IMR-90 (cell line): ENCODE data around the gene KNG1. TPM values are rescaled to one million over a fixed set of nuclear protein-coding genes. Genes with fewer than 3 reads are reported as not detected.
A peak's percentile ranks its signal among the peaks of the same experiment; 100 is the strongest.

Source experiments
- ATAC-seq: fragments of 200-7000 bp; cut with Tn5 transposase; 2 replicates; pipeline ENCODE4 v1.9.1; 2020; ENCODE audit warnings: low read depth, mild to moderate bottlenecking, moderate library complexity
- BruUV-seq: library from RNA; stranded (reverse); fragments of 400-500 nt; replicated peaks from 2 replicates; lab custom pipeline; 2021; lab: Mats Ljungman, UMichigan
- CTCF ChIA-PET: fragments of 300-600 bp; formaldehyde crosslinking; extraction: SDS; loops from one replicate; lab custom pipeline; 2021; ENCODE audit warnings: antibody characterized with exemption; lab: Yijun Ruan, JAX
- POLR2A ChIA-PET: fragments of 300-600 bp; sonication (Branson Sonifier 250); formaldehyde crosslinking; loops from one replicate; lab custom pipeline; 2022; ENCODE audit warnings: antibody characterized with exemption; ENCODE audit not compliant: unreplicated experiment; lab: Charles Lee
- DNase-seq: peaks from one replicate; pipeline ENCODE4 v3.0.0; 2013
- H2AFZ ChIP-seq: replicated peaks from 2 replicates; pipeline ENCODE3; 2013; ENCODE audit warnings: low read length, mild to moderate bottlenecking; ENCODE audit not compliant: poor library complexity
- H2AK5ac ChIP-seq: 2 replicates; pipeline ENCODE4 v1.6.1; 2013; ENCODE audit warnings: low read depth, low read length, inconsistent platforms
- H2AK9ac ChIP-seq: replicated peaks from 2 replicates; pipeline ENCODE3; 2013; ENCODE audit warnings: mild to moderate bottlenecking, low read depth, low read length, moderate library complexity; ENCODE audit not compliant: poor library complexity
- H2BK120ac ChIP-seq: 2 replicates; pipeline ENCODE4 v1.6.1; 2013; ENCODE audit warnings: low read depth, low read length, inconsistent platforms
- H2BK15ac ChIP-seq: 3 replicates; pipeline ENCODE4 v1.6.1; 2013; ENCODE audit warnings: low read depth, low read length, inconsistent platforms
- H2BK20ac ChIP-seq: 2 replicates; pipeline ENCODE4 v1.6.1; 2013; ENCODE audit warnings: low read depth, mild to moderate bottlenecking, inconsistent platforms, low read length, moderate library complexity
- H2BK5ac ChIP-seq: 2 replicates; pipeline ENCODE4 v1.6.1; 2013; ENCODE audit warnings: mild to moderate bottlenecking, low read depth, low read length, inconsistent platforms; ENCODE audit not compliant: poor library complexity, severe bottlenecking
- H3K14ac ChIP-seq: replicated peaks from 2 replicates; pipeline ENCODE4 v1.6.1; 2013; ENCODE audit warnings: low read depth, low read length, inconsistent platforms
- H3K18ac ChIP-seq: 2 replicates; pipeline ENCODE4 v1.6.1; 2013; ENCODE audit warnings: low read depth, low read length, control low read depth
- H3K23ac ChIP-seq: 2 replicates; pipeline ENCODE4 v1.6.1; 2013; ENCODE audit warnings: low read depth, low read length, inconsistent platforms
- H3K27ac ChIP-seq: 2 replicates; pipeline ENCODE4 v1.5.1; 2013; ENCODE audit warnings: mild to moderate bottlenecking, control low read depth, low read length; ENCODE audit not compliant: insufficient read depth
- H3K27me3 ChIP-seq: 2 replicates; pipeline ENCODE4 v1.6.1; 2013; ENCODE audit warnings: low read length; ENCODE audit not compliant: control insufficient read depth, insufficient read depth
- H3K36me3 ChIP-seq: 2 replicates; pipeline ENCODE4 v1.6.1; 2013; ENCODE audit warnings: low read length, mixed read lengths; ENCODE audit not compliant: control insufficient read depth, insufficient read depth
- H3K4ac ChIP-seq: 2 replicates; pipeline ENCODE4 v1.6.1; 2013; ENCODE audit warnings: low read depth, low read length, inconsistent platforms
- H3K4me1 ChIP-seq: 2 replicates; pipeline ENCODE4 v1.6.1; 2013; ENCODE audit warnings: low read length, mixed read lengths; ENCODE audit not compliant: control insufficient read depth, insufficient read depth
- H3K4me2 ChIP-seq: 2 replicates; pipeline ENCODE4 v1.6.1; 2013; ENCODE audit warnings: low read depth, mild to moderate bottlenecking, control low read depth, low read length, moderate library complexity
- H3K4me3 ChIP-seq: 2 replicates; pipeline ENCODE4 v1.5.1; 2013; ENCODE audit warnings: low read depth, mild to moderate bottlenecking, control low read depth, low read length, moderate library complexity; ENCODE audit not compliant: insufficient read depth
- H3K56ac ChIP-seq: 2 replicates; pipeline ENCODE4 v1.6.1; 2013; ENCODE audit warnings: low read length, inconsistent platforms; ENCODE audit not compliant: insufficient read depth; ENCODE audit errors: extremely low read depth
- H3K79me1 ChIP-seq, 2 experiments: 2 replicates each; pipeline ENCODE4 v1.6.1; 2013; ENCODE audit warnings: low read length in 2 of 2, inconsistent platforms in 1 of 2, low read depth in 1 of 2
- H3K9ac ChIP-seq: 2 replicates; pipeline ENCODE4 v1.6.1; 2013; ENCODE audit warnings: low read depth, low read length, control low read depth
- H3K9me1 ChIP-seq: 2 replicates; pipeline ENCODE4 v1.6.1; 2013; ENCODE audit warnings: low read length, inconsistent platforms; ENCODE audit not compliant: insufficient read depth
- H3K9me3 ChIP-seq: 2 replicates; pipeline ENCODE4 v1.6.1; 2013; ENCODE audit warnings: low read length; ENCODE audit not compliant: control insufficient read depth, insufficient read depth
- H4K20me1 ChIP-seq: 2 replicates; pipeline ENCODE4 v1.6.1; 2013; ENCODE audit warnings: low read length, inconsistent platforms; ENCODE audit not compliant: insufficient read depth
- H4K5ac ChIP-seq: 2 replicates; pipeline ENCODE4 v1.6.1; 2013; ENCODE audit warnings: mild to moderate bottlenecking, low read depth, low read length, control low read depth
- H4K8ac ChIP-seq, 2 experiments: 2 replicates each; pipeline ENCODE4 v1.6.1; 2013; ENCODE audit warnings: low read depth in 2 of 2, low read length in 2 of 2, control low read depth in 1 of 2, inconsistent platforms in 1 of 2
- H4K91ac ChIP-seq: 2 replicates; pipeline ENCODE4 v1.6.1; 2013; ENCODE audit warnings: low read depth, low read length, inconsistent platforms; ENCODE audit not compliant: insufficient read depth
- BHLHE40 ChIP-seq: fragments of 150-350 bp; IDR thresholded peaks from 2 replicates; pipeline ENCODE4 v1.6.1; 2016; ENCODE audit warnings: mild to moderate bottlenecking, low read depth, low read length
- CEBPB ChIP-seq: IDR thresholded peaks from 2 replicates; pipeline ENCODE4 v1.6.1; 2012; ENCODE audit warnings: low read depth, low read length, improper control_type of control experiment
- CHD1 ChIP-seq: IDR thresholded peaks from 2 replicates; pipeline ENCODE4 v1.6.1; 2012; ENCODE audit warnings: low read depth, low read length, improper control_type of control experiment
- CTCF ChIP-seq: conservative IDR thresholded peaks from 2 replicates; pipeline ENCODE4 v1.5.1; 2012; ENCODE audit warnings: mild to moderate bottlenecking, low read depth, low read length, improper control_type of control experiment
- FOS ChIP-seq: fragments of 150-350 bp; IDR thresholded peaks from 2 replicates; pipeline ENCODE4 v1.6.1; 2016; ENCODE audit warnings: low read depth, low read length
- MAFK ChIP-seq: IDR thresholded peaks from 2 replicates; pipeline ENCODE4 v1.6.1; 2012; ENCODE audit warnings: low read depth, low read length, improper control_type of control experiment
- MAZ ChIP-seq: IDR thresholded peaks from 2 replicates; pipeline ENCODE4 v1.6.1; 2012; ENCODE audit warnings: low read depth, mild to moderate bottlenecking, low read length, improper control_type of control experiment, moderate library complexity, borderline replicate concordance
- MXI1 ChIP-seq: IDR thresholded peaks from 2 replicates; pipeline ENCODE4 v1.6.1; 2012; ENCODE audit warnings: low read depth, mild to moderate bottlenecking, low read length, moderate library complexity, borderline replicate concordance
- NFE2L2 ChIP-seq: fragments of 150-350 bp; IDR thresholded peaks from 2 replicates; pipeline ENCODE4 v1.6.1; 2016; ENCODE audit warnings: low read depth, mild to moderate bottlenecking, low read length
- POLR2A ChIP-seq: IDR thresholded peaks from 2 replicates; pipeline ENCODE4 v1.6.1; 2012; ENCODE audit warnings: mild to moderate bottlenecking, low read depth, low read length
- RAD21 ChIP-seq: IDR thresholded peaks from 2 replicates; pipeline ENCODE4 v1.6.1; 2012; ENCODE audit warnings: low read length, improper control_type of control experiment
- RCOR1 ChIP-seq: IDR thresholded peaks from 2 replicates; pipeline ENCODE4 v1.6.1; 2012; ENCODE audit warnings: mild to moderate bottlenecking, low read length, improper control_type of control experiment; ENCODE audit not compliant: insufficient replicate concordance
- RFX5 ChIP-seq: IDR thresholded peaks from 2 replicates; pipeline ENCODE4 v1.8.0; 2012; ENCODE audit warnings: low read depth, mild to moderate bottlenecking, low read length, moderate library complexity
- SMC3 ChIP-seq: fragments of 150-350 bp; IDR thresholded peaks from 2 replicates; pipeline ENCODE4 v1.6.1; 2016; ENCODE audit warnings: low read depth, mild to moderate bottlenecking, antibody characterized with exemption, low read length, moderate library complexity
- WGBS, 2 experiments: methylation state at CpG; one replicate each; pipeline versions ENCODE4 v1.1.5 to v1.1.7; 2013; ENCODE audit warnings: missing lambda C conversion rate in 2 of 2; ENCODE audit not compliant: insufficient read length in 1 of 2; ENCODE audit errors: extremely low coverage in 2 of 2; 5-methylcytosine and 5-hydroxymethylcytosine counted together
- dilution Hi-C: fragments of 300-500 bp; cut with HindIII; formaldehyde crosslinking; loops from one replicate; pipeline ENCODE4 v1.14.3; 2018; ENCODE audit warnings: low sequenced_read_pairs; ENCODE audit not compliant: unreplicated experiment
- in situ Hi-C: fragments of 300-500 bp; cut with MboI; formaldehyde crosslinking; loops from 3 replicates; pipeline ENCODE4 v1.14.3; 2019; ENCODE audit warnings: low sequenced_read_pairs, inconsistent platforms, mixed read lengths
- intact Hi-C: fragments of 100-400 bp; cut with micrococcal nuclease; formaldehyde crosslinking; loops from 2 replicates; pipeline ENCODE4 v1.10.0; 2022
- polyA plus RNA-seq, 3 experiments: library from polyadenylated mRNA; depleted of rRNA; stranded (reverse); fragments of >200 nt; gene quantifications; 2 replicates each; pipeline ENCODE4 v1.2.3, GENCODE V29; 2012; ENCODE audit warnings: low replicate concordance in 1 of 3
- total RNA-seq: library from RNA; depleted of rRNA; stranded (reverse); fragments of >200 nt; gene quantifications from 2 replicates; pipeline ENCODE4 v1.2.3, GENCODE V29; 2012
- TF ChIP-seq, protein P1 (sequence below): fragments of 150-350 bp; IDR thresholded peaks from 2 replicates; pipeline ENCODE4 v1.6.1; 2016; ENCODE audit warnings: low read depth, mild to moderate bottlenecking, low read length, moderate library complexity, borderline replicate concordance
- TF ChIP-seq, protein P2 (sequence below): fragments of 150-350 bp; IDR thresholded peaks from 2 replicates; pipeline ENCODE4 v1.6.1; 2017; ENCODE audit warnings: mild to moderate bottlenecking, antibody characterized with exemption, low read length, low read depth

The KNG1 gene
- total and polyA plus RNA-seq, 2 of the 4 experiments (the other 2 are of a cell fraction), result not detected

GRCh38 chr3:186746008-186746407 lies 28.8 kb downstream of the KNG1 start:
- peak overlapping the region; percentile 3 for H2BK5ac ChIP-seq
- H3K27ac ChIP-seq, result no peak overlapping the region
- H3K56ac ChIP-seq, result peak overlapping the region; percentile 20; the same call in 1 of the 2 replicates
- POLR2A ChIA-PET, result no interaction called here
- peaks cover 3% of the 10 kb centered on the region; the same call in 1 of the 2 replicates for H3K4me1 ChIP-seq
- ATAC-seq (peak; percentile 87), DNase-seq (peak; percentile 67)
- H3K79me1 ChIP-seq, result no peaks in the 10 kb centered on the region
- H2AFZ ChIP-seq, result peak overlapping the region; percentile 81
- H3K4ac ChIP-seq, result peak overlapping the region; percentile 12; the same call in 1 of the 2 replicates
- no peak overlapping the region for H2BK15ac ChIP-seq
- H2BK20ac ChIP-seq, result peak overlapping the region; percentile 6; the same call in 1 of the 2 replicates
- CTCF ChIA-PET, result no interaction called here
- peak overlapping the region in 1 of 2 experiments; percentile 80; a peak in 3 of 4 replicates for H4K8ac ChIP-seq
- no peak overlapping the region for H3K4me2 ChIP-seq
- no peaks in the 10 kb centered on the region; the same call in 1 of the 2 replicates for H3K27me3 ChIP-seq
- peak overlapping the region; percentile 4 for H2AK9ac ChIP-seq
- in situ Hi-C loops, result no loop called here
- H4K20me1 ChIP-seq, result no peaks in the 10 kb centered on the region
- TF ChIP-seq MXI1 (no peak), MAFK (no peak), RAD21 (no peak), RFX5 (no peak), CEBPB (no peak), BHLHE40 (no peak), RCOR1 (no peak), SMC3 (no peak), CHD1 (no peak), POLR2A (no peak), CTCF (no peak), NFE2L2 (no peak), MAZ (no peak), FOS (no peak)
- TF ChIP-seq, protein P1, sequence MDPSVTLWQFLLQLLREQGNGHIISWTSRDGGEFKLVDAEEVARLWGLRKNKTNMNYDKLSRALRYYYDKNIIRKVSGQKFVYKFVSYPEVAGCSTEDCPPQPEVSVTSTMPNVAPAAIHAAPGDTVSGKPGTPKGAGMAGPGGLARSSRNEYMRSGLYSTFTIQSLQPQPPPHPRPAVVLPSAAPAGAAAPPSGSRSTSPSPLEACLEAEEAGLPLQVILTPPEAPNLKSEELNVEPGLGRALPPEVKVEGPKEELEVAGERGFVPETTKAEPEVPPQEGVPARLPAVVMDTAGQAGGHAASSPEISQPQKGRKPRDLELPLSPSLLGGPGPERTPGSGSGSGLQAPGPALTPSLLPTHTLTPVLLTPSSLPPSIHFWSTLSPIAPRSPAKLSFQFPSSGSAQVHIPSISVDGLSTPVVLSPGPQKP, result no peak
- TF ChIP-seq, protein P2, sequence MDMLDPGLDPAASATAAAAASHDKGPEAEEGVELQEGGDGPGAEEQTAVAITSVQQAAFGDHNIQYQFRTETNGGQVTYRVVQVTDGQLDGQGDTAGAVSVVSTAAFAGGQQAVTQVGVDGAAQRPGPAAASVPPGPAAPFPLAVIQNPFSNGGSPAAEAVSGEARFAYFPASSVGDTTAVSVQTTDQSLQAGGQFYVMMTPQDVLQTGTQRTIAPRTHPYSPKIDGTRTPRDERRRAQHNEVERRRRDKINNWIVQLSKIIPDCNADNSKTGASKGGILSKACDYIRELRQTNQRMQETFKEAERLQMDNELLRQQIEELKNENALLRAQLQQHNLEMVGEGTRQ, result no peak
- peak overlapping the region; percentile 15; the same call in 1 of the 2 replicates for H3K18ac ChIP-seq
- no peak overlapping the region for H2AK5ac ChIP-seq
- intact Hi-C loops, result no loop called here
- no peak overlapping the region for H3K4me3 ChIP-seq
- H3K14ac ChIP-seq, result 0 out of 2 replicates have a peak overlapping the region, but pooled peaks have one; percentile 10
- H3K9me3 ChIP-seq, result no peaks in the 10 kb centered on the region
- H3K9me1 ChIP-seq, result no peaks in the 10 kb centered on the region
- H4K91ac ChIP-seq, result peak overlapping the region; percentile 19
- no peak overlapping the region; the same call in 1 of the 2 replicates for H3K23ac ChIP-seq
- peak overlapping the region; percentile 45 for H2BK120ac ChIP-seq
- H3K9ac ChIP-seq, result no peak overlapping the region
- H4K5ac ChIP-seq, result peak overlapping the region; percentile 9; the same call in 1 of the 2 replicates
- dilution Hi-C loops, result no loop called here
- WGBS, 2 experiments, result 20% methylated on average over 3 of the region's 10 CpGs; no CpG with 5 or more reads in 1 of the 2 experiments
- no peaks in the 10 kb centered on the region for H3K36me3 ChIP-seq
- BruUV-seq, result no TSS peak
